ENCODE data around the gene EYS.

GRCh38 chr6:63743691-63744090, 1963.3 kb downstream of the EYS start:
- TF ChIP-seq CTCF (IDR thresholded peaks at IDR 0.05): no peak
- no peak for TF ChIP-seq SMC3 (IDR thresholded peaks at IDR 0.05)
- TF ChIP-seq RFX5 (IDR thresholded peaks at IDR 0.05): no peak
- TF ChIP-seq POLR2A (IDR thresholded peaks at IDR 0.05; ENCODE audit: low read length): no peak
- TF ChIP-seq, protein P1, sequence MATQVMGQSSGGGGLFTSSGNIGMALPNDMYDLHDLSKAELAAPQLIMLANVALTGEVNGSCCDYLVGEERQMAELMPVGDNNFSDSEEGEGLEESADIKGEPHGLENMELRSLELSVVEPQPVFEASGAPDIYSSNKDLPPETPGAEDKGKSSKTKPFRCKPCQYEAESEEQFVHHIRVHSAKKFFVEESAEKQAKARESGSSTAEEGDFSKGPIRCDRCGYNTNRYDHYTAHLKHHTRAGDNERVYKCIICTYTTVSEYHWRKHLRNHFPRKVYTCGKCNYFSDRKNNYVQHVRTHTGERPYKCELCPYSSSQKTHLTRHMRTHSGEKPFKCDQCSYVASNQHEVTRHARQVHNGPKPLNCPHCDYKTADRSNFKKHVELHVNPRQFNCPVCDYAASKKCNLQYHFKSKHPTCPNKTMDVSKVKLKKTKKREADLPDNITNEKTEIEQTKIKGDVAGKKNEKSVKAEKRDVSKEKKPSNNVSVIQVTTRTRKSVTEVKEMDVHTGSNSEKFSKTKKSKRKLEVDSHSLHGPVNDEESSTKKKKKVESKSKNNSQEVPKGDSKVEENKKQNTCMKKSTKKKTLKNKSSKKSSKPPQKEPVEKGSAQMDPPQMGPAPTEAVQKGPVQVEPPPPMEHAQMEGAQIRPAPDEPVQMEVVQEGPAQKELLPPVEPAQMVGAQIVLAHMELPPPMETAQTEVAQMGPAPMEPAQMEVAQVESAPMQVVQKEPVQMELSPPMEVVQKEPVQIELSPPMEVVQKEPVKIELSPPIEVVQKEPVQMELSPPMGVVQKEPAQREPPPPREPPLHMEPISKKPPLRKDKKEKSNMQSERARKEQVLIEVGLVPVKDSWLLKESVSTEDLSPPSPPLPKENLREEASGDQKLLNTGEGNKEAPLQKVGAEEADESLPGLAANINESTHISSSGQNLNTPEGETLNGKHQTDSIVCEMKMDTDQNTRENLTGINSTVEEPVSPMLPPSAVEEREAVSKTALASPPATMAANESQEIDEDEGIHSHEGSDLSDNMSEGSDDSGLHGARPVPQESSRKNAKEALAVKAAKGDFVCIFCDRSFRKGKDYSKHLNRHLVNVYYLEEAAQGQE (IDR thresholded peaks at IDR 0.05): no peak
- TF ChIP-seq KDM5A (IDR thresholded peaks at IDR 0.05): no peak
- no peak for TF ChIP-seq CBX8 (IDR thresholded peaks at IDR 0.05)
- no peak for TF ChIP-seq RNF2 (IDR thresholded peaks at IDR 0.05; ENCODE audit: borderline replicate concordance, low read depth)
- no peak for TF ChIP-seq EP300 (IDR thresholded peaks at IDR 0.05)
- TF ChIP-seq, protein P2, sequence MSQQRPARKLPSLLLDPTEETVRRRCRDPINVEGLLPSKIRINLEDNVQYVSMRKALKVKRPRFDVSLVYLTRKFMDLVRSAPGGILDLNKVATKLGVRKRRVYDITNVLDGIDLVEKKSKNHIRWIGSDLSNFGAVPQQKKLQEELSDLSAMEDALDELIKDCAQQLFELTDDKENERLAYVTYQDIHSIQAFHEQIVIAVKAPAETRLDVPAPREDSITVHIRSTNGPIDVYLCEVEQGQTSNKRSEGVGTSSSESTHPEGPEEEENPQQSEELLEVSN (IDR thresholded peaks at IDR 0.05; ENCODE audit: borderline replicate concordance, low read depth): no peak
- TF ChIP-seq POLR2AphosphoS2 (conservative IDR thresholded peaks at IDR 0.05; ENCODE audit: low read length): no peak
- no peak for TF ChIP-seq SREBF2 (IDR thresholded peaks at IDR 0.05)
- TF ChIP-seq, protein P3, sequence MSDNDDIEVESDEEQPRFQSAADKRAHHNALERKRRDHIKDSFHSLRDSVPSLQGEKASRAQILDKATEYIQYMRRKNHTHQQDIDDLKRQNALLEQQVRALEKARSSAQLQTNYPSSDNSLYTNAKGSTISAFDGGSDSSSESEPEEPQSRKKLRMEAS (IDR thresholded peaks at IDR 0.05): no peak

Measured in A549 (cell line).